OCI-LY1 (cell line): ENCODE data around the gene ID1.
"Not testable (repeated sequence)": the region's sequence is repeated elsewhere in the genome, so short reads cannot be mapped to it uniquely, and the experiment has no call there.

Source experiments
- EZH2 ChIP-seq: fragments of 200-600 bp; sonication (generic), shearing (Covaris generic); IDR thresholded peaks from 2 replicates; pipeline ENCODE4 v1.8.0; 2017; ENCODE audit warnings: borderline replicate concordance, mixed run types, mild to moderate bottlenecking, antibody characterized with exemption, low read length, moderate library complexity, mixed read lengths
- TF ChIP-seq, protein P1 (sequence below): fragments of 200-600 bp; sonication (generic), shearing (Covaris generic); IDR thresholded peaks from 2 replicates; pipeline ENCODE4 v1.5.1; 2017; ENCODE audit warnings: mild to moderate bottlenecking, antibody characterized with exemption, low read length, moderate library complexity, mixed read lengths

GRCh38 chr20:31596412-31596715 is 8.7 kb upstream of the ID1 start:
- TF ChIP-seq, protein P1, sequence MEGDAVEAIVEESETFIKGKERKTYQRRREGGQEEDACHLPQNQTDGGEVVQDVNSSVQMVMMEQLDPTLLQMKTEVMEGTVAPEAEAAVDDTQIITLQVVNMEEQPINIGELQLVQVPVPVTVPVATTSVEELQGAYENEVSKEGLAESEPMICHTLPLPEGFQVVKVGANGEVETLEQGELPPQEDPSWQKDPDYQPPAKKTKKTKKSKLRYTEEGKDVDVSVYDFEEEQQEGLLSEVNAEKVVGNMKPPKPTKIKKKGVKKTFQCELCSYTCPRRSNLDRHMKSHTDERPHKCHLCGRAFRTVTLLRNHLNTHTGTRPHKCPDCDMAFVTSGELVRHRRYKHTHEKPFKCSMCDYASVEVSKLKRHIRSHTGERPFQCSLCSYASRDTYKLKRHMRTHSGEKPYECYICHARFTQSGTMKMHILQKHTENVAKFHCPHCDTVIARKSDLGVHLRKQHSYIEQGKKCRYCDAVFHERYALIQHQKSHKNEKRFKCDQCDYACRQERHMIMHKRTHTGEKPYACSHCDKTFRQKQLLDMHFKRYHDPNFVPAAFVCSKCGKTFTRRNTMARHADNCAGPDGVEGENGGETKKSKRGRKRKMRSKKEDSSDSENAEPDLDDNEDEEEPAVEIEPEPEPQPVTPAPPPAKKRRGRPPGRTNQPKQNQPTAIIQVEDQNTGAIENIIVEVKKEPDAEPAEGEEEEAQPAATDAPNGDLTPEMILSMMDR, result not testable (repeated sequence)
- TF ChIP-seq EZH2, result not testable (repeated sequence)
